GM12875 (cell line): ENCODE data around the gene DOHH.

Experiments
- H3K4me3 ChIP-seq: one replicate; pipeline ENCODE4 v1.5.1; 2011; ENCODE audit warnings: low read depth, low read length, control low read depth
- TF ChIP-seq, protein P1 (sequence below): IDR thresholded peaks from 2 replicates; pipeline ENCODE4 v1.5.1; 2011; ENCODE audit warnings: low read depth, mild to moderate bottlenecking, control low read depth, inconsistent platforms, low read length, moderate library complexity, borderline replicate concordance; ENCODE audit not compliant: insufficient read depth

DOHH gene

DNA sequence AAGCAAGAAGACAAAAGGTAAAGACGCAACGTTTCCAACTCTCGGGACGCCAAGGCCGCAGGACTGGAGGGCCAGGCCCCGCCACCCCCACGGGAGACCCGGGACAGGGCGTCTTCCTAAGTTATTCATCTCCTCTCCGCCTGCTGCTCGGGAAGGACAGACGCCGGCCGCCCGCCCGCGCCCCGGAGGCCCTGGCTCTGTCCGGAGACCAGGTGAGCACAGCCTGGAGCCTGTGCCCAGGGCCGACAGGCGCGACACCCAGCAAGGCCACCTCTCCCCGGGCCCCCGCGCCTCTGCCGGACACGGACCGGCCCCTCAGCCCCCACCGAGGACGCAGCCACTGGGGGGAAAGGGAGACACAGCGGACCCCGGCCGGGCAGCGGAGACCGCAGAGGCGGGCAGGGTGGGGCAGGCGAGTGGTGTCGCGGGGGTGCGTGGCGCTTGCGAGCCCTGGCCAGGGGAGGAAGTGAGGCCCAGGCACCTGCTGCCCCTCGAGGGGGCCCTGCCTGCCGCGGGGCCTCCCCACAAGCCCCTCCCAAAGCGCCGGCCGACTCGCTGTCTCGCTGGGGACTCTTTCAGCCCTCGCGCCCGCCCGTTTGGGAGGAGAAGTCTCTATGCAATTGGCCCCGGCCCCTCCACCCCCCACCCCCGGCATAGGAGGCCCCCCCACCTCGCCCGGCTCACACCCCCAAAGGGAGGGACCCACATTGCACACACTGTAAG, 37.3 kb downstream of the DOHH start:
- TF ChIP-seq, protein P1, sequence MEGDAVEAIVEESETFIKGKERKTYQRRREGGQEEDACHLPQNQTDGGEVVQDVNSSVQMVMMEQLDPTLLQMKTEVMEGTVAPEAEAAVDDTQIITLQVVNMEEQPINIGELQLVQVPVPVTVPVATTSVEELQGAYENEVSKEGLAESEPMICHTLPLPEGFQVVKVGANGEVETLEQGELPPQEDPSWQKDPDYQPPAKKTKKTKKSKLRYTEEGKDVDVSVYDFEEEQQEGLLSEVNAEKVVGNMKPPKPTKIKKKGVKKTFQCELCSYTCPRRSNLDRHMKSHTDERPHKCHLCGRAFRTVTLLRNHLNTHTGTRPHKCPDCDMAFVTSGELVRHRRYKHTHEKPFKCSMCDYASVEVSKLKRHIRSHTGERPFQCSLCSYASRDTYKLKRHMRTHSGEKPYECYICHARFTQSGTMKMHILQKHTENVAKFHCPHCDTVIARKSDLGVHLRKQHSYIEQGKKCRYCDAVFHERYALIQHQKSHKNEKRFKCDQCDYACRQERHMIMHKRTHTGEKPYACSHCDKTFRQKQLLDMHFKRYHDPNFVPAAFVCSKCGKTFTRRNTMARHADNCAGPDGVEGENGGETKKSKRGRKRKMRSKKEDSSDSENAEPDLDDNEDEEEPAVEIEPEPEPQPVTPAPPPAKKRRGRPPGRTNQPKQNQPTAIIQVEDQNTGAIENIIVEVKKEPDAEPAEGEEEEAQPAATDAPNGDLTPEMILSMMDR: no peak
- no peak overlapping the region for H3K4me3 ChIP-seq

DNA sequence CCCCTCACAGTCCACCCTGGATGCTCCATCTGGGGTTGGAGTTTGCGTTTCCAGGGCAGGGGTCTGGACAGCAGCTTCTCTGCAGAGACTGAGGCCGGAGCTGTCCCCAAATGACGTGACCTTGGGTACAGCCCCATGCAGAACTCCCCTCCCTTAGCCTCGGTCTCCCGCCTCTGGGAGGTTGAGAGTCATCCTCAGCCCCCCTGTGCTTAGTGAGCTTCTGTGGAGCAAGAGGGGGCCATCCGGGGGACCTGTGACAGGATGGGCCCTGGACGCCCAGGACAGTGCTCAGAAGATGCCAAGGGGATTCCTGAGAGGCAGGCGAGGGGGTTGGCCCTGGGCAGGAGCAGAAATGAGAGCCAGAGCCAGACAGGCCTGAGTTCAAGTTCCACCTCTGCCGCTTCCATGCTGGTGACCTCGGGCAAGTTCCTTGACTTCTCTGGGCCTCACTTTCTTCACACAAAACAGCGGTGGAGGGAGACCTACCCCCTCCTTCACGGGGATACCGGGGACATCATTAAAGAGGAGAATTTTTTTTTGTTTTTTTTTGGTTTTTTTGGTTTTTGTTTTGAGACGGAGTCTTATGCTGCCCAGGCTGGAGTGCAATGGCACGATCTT, 40.4 kb downstream of the DOHH start:
- no peak overlapping the region for H3K4me3 ChIP-seq
- TF ChIP-seq, protein P1: no peak

DNA sequence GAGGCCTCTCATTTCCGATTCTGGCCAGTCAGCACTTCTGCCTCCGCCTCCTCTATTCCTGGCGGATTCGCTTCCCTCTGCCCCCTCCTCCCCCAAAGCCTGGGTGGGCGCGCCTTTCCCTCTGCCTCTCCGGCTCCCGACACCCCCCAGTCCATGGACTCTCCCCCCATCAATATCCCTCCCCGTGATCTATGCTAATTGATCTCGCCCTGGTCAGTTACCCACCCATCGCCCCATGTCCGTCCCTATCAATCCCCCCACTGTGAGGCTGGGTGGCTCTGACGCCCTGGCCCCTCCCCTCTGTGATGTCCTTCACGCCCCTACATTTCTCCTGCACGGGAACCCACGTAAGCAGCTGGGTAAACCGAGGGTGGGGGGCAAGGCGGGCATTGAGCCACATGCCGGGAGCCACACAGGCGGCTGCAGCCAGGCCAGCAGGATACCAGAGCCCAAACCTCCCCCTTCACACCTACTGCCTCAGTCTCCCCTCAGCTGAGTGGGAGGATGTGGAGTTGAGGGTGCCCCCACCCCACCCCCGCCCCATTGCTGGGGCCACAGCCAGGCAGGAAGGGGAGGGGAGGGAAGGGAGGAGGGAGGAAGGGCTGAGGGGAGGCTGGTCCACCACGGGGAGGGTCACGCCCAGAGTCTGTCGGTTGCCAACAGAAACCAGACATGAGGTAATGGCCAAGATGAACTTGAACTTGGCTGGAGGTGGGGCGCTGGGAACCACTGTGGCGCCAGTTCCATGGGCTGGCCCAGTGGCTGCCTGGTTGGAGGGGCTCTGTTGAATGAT, 41.2 kb downstream of the DOHH start:
- no peak overlapping the region for H3K4me3 ChIP-seq
- TF ChIP-seq, protein P1: no peak

DNA sequence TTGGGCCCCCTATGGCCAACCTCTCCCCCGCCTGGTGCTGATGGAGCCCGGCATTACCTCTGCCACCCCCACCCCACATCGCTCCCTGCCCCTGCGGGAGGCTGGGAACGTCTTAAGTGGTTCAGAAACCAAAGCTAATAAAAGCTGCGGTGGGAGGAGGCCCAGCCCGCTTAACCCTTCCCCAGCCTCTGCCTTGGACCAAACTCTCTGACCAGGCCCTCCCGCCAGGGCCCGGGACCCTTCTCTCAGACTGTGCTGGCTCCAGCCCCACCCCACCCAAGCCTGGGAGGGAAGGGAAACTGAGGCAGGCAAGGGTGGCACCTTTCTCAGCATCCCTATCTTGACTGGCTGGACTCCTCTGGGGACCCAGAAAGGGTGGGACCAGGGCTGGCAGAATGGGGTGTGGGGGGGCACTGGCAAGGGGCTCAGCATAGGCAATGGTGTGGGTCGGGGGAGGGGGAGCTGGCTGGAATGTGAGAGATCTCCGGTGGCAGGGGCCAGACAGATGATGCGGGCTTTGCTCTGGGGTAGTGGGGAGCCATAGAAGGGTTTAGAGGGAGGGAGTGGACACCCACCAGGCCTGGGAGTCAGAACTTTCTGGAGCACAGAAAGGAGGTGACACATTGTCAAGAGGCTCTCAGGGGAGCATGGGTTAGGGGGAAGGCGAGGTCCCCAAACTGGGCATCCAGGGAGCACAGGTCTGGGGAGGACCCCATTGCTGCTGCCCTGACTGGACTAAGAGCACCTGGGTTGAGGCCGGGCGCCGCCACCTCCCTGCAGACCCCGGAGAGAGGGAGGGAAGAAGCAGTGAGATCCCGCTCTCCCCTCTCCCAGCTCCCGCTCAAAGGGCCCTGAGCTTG, 42.0 kb downstream of the DOHH start:
- TF ChIP-seq, protein P1: no peak

DNA sequence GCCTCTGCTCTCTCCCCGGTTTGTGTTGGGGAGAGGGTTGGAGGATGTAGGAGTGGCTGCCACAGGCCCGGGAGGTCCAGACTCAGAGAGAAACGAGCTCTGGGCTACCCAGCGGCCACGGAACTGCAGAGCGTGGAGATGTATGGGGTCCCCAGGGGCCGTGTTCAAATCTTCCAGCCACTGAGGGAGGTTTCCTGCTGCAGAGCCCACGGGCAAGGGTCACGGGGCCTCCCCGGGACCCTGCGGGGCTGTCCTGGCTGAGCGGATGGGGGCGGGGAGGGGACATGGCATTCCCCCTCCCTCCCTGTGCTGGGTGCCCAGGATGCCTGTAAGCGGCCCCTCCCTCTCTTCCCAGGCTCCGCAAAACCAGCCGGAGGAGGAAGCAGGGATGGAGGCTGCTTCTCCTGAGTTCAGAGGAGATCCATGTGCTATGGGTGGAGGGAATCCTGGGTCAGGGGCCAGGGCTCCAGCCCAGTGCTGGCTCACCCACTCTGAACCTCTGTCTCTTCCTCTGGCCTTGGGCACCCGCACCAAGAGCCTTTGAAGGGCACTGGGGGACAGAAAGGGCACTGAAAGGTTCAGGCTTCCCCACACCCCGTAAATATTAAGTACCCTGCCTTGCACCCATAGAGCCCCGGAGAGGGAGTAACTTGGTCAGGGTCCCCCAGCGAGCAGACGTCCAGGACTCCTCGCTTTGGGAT, 42.8 kb downstream of the DOHH start:
- TF ChIP-seq, protein P1: no peak
- H3K4me3 ChIP-seq: no peak overlapping the region

More for the DNA sequence above, 42.0 kb downstream of the DOHH start:
- no peak overlapping the region for H3K4me3 ChIP-seq

DNA sequence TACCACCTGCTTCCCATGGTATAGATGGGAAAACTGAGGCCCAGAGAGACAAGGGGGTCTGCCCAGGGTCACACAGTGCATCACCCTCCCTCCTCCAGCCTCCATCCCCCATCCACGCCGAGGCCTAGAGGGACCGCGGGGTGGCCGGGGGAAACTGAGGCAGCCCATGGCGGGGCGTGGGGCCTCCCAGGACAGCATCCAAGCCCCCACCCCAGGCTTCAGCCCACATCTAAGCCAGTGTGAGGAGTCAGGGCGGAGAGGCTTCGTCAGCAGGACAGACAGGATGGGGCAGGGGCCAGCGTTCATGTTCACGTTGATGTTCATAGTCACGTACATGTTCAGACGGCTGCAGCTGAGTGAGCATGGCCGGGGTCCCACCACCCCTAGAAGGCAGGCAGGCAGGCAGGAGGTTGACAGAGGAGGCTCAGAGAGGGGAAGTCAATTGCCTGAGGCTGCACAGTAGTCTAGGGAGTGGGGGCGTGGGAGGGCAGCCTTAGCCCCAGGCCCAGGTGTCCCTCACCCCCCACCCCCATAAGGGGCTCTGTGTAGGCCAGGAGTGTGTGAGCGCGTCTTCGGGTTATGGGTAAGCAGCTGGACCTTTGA, 43.4 kb downstream of the DOHH start:
- TF ChIP-seq, protein P1: no peak
- no peak overlapping the region for H3K4me3 ChIP-seq
